SU-DHL-6 (cell line): Measurements from ENCODE around the gene ZNF273.

Source experiments
- H2AFZ ChIP-seq: fragments of 200-600 bp; sonication (generic); 2 replicates; pipeline ENCODE4 v1.6.1; 2014; ENCODE audit warnings: low read depth, mild to moderate bottlenecking, moderate library complexity, mixed read lengths, antibody characterized with exemption, low read length; ENCODE audit not compliant: severe bottlenecking
- H3F3A ChIP-seq: fragments of 200-600 bp; shearing (Covaris generic); 2 replicates; pipeline ENCODE4 v1.6.0; 2016; ENCODE audit warnings: antibody characterized with exemption, mild to moderate bottlenecking; ENCODE audit not compliant: insufficient read depth
- H3K27ac ChIP-seq: fragments of 200-600 bp; sonication (generic); 2 replicates; pipeline ENCODE4 v1.5.1; 2016; ENCODE audit warnings: low read depth, mild to moderate bottlenecking, low read length, moderate library complexity, mixed read lengths
- H3K27me3 ChIP-seq: fragments of 200-600 bp; sonication (generic), shearing (Covaris generic); 2 replicates; pipeline ENCODE4 v1.6.0; 2014; ENCODE audit warnings: mild to moderate bottlenecking, low read length
- H3K36me3 ChIP-seq: fragments of 200-600 bp; sonication (generic); 2 replicates; pipeline ENCODE4 v1.6.1; 2014; ENCODE audit warnings: mild to moderate bottlenecking, low read length, mixed read lengths
- H3K4me2 ChIP-seq: fragments of 300-600, 200-600 bp; shearing (Covaris generic), sonication (generic); 2 replicates; pipeline ENCODE4 v1.6.0; 2014; ENCODE audit warnings: low read length, low read depth, mild to moderate bottlenecking; ENCODE audit not compliant: poor library complexity, severe bottlenecking
- H3K4me3 ChIP-seq: fragments of 200-600 bp; sonication (generic); 2 replicates; pipeline ENCODE4 v1.5.1; 2014; ENCODE audit warnings: antibody characterized with exemption, low read length, mild to moderate bottlenecking, mixed read lengths; ENCODE audit not compliant: insufficient read depth, poor library complexity, severe bottlenecking
- H3K79me2 ChIP-seq: fragments of 200-600 bp; sonication (generic); 2 replicates; pipeline ENCODE4 v1.6.1; 2014; ENCODE audit warnings: mild to moderate bottlenecking, low read length, moderate library complexity; ENCODE audit not compliant: insufficient read depth
- H3K9ac ChIP-seq: fragments of 200-600 bp; sonication (generic); 2 replicates; pipeline ENCODE4 v1.7.0; 2014; ENCODE audit warnings: mild to moderate bottlenecking, low read length
- H3K9me2 ChIP-seq: fragments of 200-600 bp; sonication (generic); replicated peaks from 2 replicates; pipeline ENCODE4 v1.6.1; 2014; ENCODE audit warnings: low read length; ENCODE audit not compliant: insufficient read depth
- H3K9me3 ChIP-seq: fragments of 200-600 bp; sonication (generic); 2 replicates; pipeline ENCODE4 v1.6.1; 2014; ENCODE audit warnings: low read length, mixed read lengths; ENCODE audit not compliant: insufficient read depth
- H4K20me1 ChIP-seq: fragments of 200-600 bp; sonication (generic); 2 replicates; pipeline ENCODE4 v1.6.1; 2014; ENCODE audit warnings: low read depth, mild to moderate bottlenecking, antibody characterized with exemption, low read length, moderate library complexity, mixed read lengths
- EZH2phosphoT487 ChIP-seq: fragments of 200-600 bp; sonication (generic), shearing (Covaris generic); conservative IDR thresholded peaks from 2 replicates; pipeline ENCODE4 v1.6.1; 2018; ENCODE audit warnings: mild to moderate bottlenecking, antibody characterized with exemption, low read length, moderate library complexity, mixed read lengths
- TF ChIP-seq, protein P1 (sequence below): fragments of 200-600 bp; sonication (generic); IDR thresholded peaks from one replicate; pipeline ENCODE4 v1.5.1; 2017; ENCODE audit warnings: antibody characterized with exemption, mild to moderate bottlenecking, low read length, moderate library complexity; ENCODE audit not compliant: insufficient read depth, poor library complexity, severe bottlenecking

Gene ZNF273

DNA sequence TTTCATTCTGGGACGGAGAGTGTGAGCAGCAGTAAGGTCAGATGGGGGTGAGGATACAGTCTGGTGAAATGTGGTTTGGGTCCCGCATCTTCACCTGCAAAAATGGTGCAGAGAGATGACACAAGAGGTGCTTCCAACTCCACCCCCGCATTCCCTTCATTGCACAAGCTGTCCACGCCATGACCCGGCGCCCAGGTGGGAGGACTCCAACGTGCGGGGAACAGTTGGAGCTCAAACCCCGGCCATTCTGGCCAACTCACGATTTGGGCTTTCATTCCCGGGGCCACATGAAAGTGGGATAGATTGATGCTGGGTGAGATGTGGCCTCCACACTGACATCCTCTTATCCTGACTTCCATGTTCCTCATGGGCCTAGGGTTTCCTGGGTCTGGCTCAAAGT is 34.6 kb upstream of the ZNF273 start:
- Histone ChIP-seq H3K36me3 (no peaks in the 10 kb centered on the region), H3K9me2 (no peaks in the 10 kb centered on the region), H3K27ac (no peak overlapping the region), H3K79me2 (no peaks in the 10 kb centered on the region), H3F3A (no peaks in the 10 kb centered on the region), H3K9me3 (no peaks in the 10 kb centered on the region), H3K4me2 (no peak overlapping the region), H3K9ac (no peak overlapping the region), H3K27me3 (no peaks in the 10 kb centered on the region), H4K20me1 (no peaks in the 10 kb centered on the region), H3K4me3 (no peak overlapping the region), H2AFZ (no peak overlapping the region)
- TF ChIP-seq, protein P1, sequence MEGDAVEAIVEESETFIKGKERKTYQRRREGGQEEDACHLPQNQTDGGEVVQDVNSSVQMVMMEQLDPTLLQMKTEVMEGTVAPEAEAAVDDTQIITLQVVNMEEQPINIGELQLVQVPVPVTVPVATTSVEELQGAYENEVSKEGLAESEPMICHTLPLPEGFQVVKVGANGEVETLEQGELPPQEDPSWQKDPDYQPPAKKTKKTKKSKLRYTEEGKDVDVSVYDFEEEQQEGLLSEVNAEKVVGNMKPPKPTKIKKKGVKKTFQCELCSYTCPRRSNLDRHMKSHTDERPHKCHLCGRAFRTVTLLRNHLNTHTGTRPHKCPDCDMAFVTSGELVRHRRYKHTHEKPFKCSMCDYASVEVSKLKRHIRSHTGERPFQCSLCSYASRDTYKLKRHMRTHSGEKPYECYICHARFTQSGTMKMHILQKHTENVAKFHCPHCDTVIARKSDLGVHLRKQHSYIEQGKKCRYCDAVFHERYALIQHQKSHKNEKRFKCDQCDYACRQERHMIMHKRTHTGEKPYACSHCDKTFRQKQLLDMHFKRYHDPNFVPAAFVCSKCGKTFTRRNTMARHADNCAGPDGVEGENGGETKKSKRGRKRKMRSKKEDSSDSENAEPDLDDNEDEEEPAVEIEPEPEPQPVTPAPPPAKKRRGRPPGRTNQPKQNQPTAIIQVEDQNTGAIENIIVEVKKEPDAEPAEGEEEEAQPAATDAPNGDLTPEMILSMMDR, result no peak
- TF ChIP-seq EZH2phosphoT487, result no peak

DNA sequence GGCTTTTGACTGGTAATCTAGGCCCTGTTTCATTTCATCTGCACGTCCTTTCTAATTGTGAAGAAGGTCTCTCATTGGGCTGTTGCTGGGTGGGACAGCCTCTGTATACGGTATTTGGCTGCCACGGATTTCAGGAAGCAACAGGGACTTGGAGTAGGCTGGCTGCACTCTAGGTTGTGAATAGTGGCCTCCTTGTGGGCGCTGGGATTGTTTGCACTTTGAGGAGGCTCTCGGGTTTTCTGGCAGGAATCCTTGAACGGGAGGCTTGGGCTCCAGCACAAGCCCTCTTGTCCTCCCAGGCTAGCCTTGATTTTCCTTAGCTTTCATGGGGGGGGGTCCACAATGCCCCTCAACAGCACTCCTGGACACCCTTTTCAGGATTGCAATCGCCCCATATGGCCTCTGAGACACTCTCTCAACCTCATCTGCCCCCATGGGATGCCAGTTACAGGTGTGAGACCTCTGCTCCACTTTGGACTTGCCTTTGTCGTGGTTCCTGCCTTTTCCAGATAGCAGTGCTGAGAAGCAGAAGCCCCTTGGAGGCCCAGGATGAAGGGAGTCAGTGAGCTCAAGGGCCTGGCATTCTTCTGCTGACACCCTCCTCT is 33.9 kb upstream of the ZNF273 start:
- H3K9me3 ChIP-seq, result no peaks in the 10 kb centered on the region
- H3K27ac ChIP-seq, result no peak overlapping the region
- no peaks in the 10 kb centered on the region for H3F3A ChIP-seq
- H2AFZ ChIP-seq, result no peak overlapping the region
- H3K27me3 ChIP-seq, result no peaks in the 10 kb centered on the region
- TF ChIP-seq EZH2phosphoT487, result no peak
- TF ChIP-seq, protein P1, result no peak
- no peaks in the 10 kb centered on the region for H3K36me3 ChIP-seq
- H3K9ac ChIP-seq, result no peak overlapping the region
- no peaks in the 10 kb centered on the region for H4K20me1 ChIP-seq
- H3K9me2 ChIP-seq, result no peaks in the 10 kb centered on the region
- H3K4me3 ChIP-seq, result no peak overlapping the region
- H3K4me2 ChIP-seq, result no peak overlapping the region
- H3K79me2 ChIP-seq, result no peaks in the 10 kb centered on the region

DNA sequence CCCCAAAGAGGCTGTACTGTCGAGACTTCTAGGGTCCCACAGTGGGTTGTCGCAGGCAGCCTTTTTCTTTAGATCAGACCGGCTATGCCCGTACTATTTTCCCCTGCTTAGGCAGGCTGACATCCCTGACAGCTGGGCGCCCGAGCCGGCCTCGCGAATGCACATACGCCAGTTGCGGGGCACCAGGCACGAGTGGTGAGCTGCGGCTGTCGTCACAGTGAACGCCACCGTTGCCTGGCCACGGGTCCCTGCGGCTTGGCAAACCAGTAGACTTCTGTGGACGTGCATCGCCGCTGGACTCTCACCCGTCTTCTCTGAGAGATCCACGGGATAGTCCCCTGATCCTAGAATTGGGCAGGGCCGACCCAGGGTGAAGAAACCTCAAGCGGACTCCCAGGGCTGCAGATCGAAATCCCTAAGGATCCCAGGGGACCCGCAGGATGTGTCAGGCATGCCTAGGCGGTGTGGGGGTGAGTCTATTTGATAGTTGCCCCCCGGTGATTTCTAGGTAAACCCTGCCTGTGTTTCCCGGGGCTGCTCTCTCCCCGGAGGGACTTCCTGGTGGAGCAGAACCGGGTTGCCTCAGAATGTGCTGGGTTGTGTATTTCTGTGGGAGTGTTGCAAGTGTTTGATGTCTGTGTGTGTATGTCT is 33.0 kb upstream of the ZNF273 start:
- Histone ChIP-seq H3K9me3 (no peaks in the 10 kb centered on the region), H3K36me3 (no peaks in the 10 kb centered on the region), H3K27ac (no peak overlapping the region), H3K27me3 (no peaks in the 10 kb centered on the region), H3K4me2 (no peak overlapping the region), H3K79me2 (no peaks in the 10 kb centered on the region), H4K20me1 (no peaks in the 10 kb centered on the region), H2AFZ (no peak overlapping the region), H3K9ac (no peak overlapping the region), H3F3A (no peaks in the 10 kb centered on the region), H3K4me3 (no peak overlapping the region), H3K9me2 (no peaks in the 10 kb centered on the region)
- no peak for TF ChIP-seq EZH2phosphoT487
- TF ChIP-seq, protein P1, result no peak
